HUDEP-2 (cell line): ENCODE data around the gene IGLL5.
"Not testable (repeated sequence)": the region's sequence is repeated elsewhere in the genome, so short reads cannot be mapped to it uniquely, and the experiment has no call there.

Source experiments
- DNase-seq, 76 experiments: peaks; one replicate each; lab custom pipeline; 2025; ENCODE audit not compliant: unreplicated experiment in 76 of 76; lab: John Stamatoyannopoulos, UW

The IGLL5 gene

DNA sequence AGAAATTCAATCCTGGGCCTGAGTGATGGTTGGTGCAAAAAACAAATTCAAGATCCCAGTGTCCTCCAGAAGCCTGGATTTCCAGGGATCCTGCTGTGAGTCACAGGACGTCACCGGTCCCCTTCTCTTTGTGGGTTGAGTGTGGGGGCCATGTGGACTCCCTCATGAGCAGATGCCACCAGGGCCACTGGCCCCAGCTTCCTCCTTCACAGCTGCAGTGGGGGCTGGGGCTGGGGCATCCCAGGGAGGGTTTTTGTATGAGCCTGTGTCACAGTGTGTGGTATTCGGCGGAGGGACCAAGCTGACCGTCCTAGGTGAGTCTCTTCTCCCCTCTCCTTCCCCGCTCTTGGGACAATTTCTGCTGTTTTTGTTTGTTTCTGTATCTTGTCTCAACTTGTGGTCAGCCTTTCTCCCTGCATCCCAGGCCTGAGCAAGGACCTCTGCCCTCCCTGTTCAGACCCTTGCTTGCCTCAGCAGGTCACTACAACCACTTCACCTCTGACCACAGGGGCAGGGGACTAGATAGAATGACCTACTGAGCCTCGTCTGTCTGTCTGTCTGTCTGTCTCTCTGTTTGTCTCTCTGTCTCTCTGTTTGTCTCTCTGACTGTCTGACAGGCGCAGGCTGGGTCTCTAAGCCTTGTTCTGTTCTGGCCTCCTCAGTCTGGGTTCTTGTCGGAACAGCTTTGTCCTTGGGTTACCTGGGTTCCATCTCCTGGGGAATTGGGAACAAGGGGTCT is 11.9 kb downstream of the IGLL5 start:
- not testable (repeated sequence) for DNase-seq

GRCh38 chr22:22900527-22901205 is 13.1 kb downstream of the IGLL5 start:
- DNase-seq: not testable (repeated sequence)

DNA sequence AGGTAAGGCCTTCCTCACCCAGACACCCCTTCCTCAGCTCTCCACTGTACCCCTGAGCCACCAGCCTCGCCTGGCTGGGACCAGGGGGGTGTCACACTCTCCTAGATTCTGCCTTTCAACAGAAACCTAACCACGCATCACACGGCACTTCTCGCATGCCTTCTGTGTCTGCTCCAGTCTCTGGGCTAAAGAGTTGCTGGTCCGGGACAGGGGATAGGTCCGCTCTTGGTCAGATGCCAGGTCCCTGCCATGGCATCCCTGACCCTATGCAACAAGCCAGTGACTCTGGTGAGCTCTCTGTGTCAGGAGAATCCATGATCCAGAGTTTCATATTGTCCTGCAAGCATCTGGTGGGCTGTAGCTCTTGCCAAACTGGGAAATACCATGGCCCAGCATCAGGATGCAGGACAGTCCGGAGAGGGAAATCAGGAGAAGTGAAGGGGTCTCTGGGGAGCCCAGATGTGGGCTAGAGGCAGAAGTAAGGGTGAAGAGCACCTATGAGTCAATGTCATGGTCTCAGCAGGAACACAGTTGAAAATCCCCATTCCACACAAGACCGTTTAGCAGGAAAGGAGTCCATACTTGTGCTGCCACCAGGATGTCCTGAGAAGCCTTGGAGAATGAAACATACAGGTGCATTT is 14.1 kb downstream of the IGLL5 start:
- no peak for DNase-seq

DNA sequence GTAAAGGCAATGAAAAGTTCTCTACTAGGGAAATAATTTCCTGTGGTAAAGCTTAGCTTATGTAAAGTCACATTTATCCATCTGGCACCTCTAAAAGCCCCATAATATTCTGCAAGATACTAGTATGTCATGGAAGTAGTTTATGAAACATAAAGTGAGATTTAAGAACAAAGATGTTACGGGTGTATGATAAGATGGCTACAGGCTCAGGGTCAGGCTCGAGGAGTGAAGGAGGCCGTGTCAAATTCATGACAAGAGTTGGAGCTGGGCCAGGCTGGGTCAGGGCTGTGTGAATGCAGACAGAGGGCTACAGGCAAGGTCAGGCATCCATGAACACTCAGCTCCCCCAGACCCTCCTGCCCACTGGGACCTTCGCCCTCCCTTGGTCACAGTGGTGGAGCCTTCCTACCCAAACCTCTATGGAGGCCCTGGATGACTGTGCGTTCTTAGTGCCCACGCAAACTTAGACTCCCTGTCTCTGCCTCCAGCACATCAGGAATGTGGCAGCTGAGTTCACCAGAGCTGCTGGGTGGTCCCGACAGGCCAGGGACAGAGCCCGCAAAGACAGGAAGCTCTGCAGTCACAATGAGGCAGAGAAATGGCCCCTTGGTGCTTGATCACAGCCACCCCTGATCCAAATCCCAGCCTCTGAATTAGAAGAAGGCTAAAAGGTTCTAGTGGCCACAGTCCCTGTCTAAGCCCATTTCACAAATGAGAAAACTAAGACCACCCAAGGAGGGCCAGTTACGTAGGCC is 14.8 kb downstream of the IGLL5 start:
- DNase-seq: peak in 2 of 76 experiments; percentile 5 to 9

- no peak for DNase-seq
Observed at GRCh38 chr22:22903355-22903777, 15.8 kb downstream of the IGLL5 start.

- DNase-seq: peak in 2 of 76 experiments; percentile 17 to 22
Observed at GRCh38 chr22:22903781-22904192, 16.2 kb downstream of the IGLL5 start.

DNA sequence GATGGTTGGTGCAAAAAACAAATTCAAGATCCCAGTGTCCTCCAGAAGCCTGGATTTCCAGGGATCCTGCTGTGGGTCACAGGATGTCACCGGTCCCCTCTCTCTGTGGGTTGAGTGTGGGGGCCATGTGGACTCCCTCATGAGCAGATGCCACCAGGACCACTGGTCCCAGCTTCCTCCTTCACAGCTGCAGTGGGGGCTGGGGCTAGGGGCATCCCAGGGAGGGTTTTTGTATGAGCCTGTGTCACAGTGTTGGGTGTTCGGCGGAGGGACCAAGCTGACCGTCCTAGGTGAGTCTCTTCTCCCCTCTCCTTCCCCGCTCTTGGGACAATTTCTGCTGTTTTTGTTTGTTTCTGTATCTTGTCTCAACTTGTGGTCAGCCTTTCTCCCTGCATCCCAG is 17.1 kb downstream of the IGLL5 start:
- peak in 1 of 76 experiments; percentile 7 for DNase-seq

DNA sequence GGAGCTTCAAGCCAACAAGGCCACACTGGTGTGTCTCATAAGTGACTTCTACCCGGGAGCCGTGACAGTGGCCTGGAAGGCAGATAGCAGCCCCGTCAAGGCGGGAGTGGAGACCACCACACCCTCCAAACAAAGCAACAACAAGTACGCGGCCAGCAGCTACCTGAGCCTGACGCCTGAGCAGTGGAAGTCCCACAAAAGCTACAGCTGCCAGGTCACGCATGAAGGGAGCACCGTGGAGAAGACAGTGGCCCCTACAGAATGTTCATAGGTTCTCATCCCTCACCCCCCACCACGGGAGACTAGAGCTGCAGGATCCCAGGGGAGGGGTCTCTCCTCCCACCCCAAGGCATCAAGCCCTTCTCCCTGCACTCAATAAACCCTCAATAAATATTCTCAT is 18.8 kb downstream of the IGLL5 start:
- not testable (repeated sequence) for DNase-seq

DNA sequence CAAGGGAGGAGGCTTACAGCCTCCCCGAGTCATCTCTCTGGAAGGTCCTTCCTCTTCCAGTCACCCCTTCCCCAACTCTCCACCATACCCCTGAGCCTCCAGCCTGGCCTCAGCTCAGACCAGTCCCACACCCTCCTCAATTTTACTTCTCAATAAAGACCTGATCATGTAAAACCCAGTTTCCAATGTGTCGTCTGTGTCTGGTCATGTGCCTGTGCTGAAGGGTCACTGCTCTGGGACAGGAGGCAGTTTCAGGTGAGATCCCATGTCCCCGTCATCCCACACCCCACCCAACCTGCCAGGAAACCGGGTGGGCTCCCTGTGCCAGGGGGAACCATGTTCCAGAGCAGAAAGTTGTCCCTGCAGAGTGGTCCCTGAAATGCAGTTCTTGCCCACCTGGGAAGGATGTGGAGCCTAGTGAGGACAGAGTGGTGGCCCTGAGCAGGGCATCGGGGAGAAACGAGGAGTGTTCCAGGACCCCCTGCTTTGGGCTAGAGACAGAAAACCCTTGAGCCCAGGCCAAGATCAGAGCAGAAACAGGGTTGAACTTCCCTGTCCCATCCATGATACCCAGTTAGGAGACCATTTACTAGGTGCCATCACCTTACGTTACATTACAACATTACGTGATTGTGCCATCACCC is 19.4 kb downstream of the IGLL5 start:
- no peak for DNase-seq

GRCh38 chr22:22907551-22908494 is 20.2 kb downstream of the IGLL5 start:
- no peak for DNase-seq

- DNase-seq: no peak
Observed at GRCh38 chr22:22908495-22908861, 20.9 kb downstream of the IGLL5 start.

DNA sequence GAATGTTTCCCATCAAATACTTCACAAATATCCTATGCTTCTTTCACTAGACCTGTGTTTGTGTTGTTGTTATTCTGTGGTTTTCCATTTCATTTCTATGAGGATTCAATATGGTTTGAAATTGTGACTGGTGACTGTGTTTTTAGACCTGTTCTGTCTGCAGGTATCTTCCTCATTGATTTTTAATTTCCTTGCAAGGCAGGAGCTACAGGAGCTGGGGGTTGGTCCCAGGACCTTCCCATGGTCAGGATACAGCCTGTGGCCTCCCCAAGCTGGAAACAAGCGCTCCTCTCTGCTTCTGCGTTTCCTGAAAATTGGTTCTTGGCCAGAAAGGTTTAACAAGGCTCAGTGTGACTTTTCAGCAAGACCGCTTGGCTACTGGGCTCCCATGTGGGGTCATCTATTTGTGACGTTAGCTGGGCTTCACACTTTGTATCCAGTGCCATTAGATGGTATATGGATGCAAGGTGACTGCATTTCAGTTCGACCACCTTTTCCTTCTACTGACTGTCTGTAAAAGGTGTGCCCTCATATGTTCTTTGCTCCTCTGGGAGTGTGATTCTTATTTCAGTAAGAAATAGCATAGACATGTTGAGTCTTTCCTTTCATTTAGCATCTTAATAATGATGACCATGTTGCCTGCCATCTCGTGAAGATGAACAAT is 21.5 kb downstream of the IGLL5 start:
- DNase-seq: no peak

DNA sequence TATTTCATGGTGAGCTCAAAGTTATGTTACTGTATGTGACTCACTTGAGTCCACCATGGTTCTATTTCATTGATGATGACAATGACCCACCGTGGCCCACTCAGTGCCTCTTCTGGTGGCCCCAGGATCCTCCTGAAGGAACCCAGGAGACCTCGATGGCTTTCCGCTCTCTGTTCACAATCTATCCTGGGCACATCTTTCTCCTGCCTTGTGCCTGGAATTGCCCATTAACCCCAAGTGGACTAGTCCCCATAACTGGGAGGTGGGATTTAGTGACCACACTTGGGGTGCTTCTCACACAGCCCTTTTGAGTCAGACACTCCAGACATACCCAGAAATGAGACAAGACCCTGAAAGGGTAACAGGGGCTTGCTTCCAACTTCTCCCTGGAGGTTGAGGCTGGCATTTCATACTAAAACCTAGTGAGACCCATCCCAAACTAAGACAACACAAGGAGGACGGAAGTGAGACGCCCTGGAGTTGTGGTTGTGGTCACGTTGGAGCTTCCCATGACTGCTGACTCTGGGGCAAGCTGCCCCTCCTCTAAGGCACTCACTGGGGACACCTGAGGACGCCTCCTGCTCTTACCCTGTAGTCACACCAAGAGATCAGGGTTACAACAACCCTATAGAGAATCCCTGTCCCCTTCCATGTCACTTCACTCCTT is 22.1 kb downstream of the IGLL5 start:
- DNase-seq: no peak

DNA sequence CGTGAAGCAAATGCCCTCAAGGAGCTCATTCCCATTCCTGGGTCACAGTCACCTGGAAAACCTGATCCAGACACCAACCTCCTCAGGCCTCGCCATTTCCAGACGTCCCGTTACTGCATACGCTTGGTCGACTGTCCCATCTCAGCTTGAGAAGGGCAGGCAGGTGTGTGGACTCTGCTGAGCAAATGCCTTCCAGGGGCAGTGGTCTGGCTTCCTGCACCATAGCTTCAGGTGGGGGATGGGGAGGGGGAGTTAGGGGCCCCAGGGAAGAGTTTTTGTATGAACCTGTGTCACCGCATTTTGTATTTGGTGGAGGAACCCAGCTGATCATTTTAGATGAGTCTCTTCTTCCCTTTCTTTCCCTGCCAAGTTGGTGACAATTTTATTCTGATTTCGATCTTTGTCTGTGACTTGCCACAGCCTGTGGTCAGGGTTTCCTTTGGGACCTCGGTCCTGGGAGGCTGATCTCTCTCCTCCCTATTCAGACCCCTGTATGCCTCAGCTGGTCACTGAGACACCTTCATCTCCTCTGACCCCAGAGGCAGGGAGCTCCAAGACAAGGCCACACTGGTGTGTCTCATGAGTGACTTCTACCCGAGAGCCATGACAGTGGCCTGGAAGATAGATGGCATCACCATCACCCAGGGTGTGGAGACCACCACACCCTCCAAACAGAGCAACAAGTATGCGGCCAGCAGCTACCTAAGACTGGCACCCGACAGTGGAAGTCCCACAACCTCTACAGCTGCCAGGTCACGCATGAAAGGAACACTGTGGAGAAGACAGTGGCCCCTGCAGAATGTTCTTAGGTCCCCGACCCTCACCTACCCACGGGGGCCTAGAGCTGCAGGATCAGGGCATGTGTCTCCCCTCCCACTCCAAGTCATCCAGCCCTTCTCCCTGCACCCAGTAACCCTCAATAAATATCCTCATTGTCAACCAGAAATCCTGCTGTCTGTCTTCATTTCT is 22.9 kb downstream of the IGLL5 start:
- no peak for DNase-seq

DNA sequence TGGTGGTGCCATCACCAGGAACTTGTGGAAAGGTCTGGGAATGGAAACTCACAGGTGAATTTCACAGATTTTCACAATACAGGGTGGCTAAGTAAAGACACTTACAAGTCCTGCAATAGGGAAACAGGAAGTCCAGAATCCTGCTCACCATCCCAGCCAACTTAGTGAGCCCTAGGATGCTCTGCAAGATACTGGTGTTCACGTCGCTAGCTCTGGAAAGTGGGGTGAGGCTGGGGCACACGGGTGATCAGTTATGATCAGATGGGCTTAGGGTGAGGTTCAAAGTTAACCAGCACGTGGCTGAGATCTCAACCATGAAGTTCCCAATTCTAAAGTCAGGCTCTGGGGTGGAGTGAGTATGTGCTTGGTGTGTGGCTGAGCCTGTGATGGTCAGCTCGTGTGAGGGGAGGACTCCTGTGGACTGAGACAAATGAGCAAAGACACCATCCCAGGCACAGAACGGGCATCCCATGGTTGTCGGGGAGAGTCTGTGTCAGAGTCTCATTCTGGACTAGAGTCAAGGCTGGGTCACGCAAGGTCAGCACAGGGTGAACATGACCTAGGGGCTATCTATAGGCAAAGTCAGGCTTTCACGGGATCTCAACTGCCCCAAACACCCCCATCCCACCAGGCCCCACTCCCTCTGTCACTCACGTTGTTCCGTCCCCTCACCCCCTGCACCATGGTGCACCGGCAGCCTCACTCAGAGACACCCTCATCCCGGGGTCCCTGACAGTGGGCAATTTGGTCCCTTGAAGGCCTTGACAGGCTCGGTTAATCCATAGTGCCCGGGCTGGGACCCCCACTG is 23.9 kb downstream of the IGLL5 start:
- no peak for DNase-seq

DNA sequence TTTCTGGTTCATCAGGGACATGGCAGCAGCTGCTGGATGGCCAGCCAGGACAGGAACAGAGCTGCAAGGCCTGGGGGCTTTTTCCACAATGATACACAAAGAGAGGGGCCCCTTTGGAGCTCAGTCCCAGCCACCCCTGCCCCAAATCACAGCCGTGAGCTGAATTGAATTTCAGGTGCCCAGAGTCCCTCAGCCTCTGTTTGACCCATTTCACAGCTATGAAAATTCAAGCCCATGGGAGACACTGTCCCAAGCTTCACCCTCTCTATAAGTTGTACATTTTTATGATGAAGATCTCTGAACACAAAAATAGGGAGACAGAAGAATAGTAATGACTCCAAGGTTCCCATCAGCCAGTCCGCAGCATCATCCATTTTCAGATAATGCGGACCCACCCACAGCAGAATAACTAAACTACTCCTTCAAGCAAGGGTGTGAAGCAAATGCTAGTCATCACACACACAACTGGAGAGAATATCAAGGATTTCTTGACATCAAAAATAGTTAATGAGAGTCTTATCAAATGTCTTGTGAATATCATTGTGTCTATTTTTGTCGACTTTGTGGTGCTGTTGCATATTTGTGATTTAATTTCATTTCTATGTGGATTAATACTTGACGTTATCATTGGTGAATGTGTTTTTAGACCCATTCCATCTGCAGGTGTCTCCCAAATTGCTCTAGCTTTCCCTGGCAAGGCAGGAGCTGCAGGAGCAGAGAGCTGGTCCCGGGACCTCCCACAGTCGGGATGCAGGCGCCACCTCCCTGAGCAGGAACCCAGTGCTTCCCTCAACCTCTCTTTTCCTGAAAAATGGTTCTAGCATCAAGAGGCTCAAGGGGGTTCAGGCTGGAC is 24.7 kb downstream of the IGLL5 start:
- no peak for DNase-seq
